Caki2 (cell line): ENCODE data around the gene SCAF11. TPM values are rescaled to one million over a fixed set of nuclear protein-coding genes. Genes with fewer than 3 reads are reported as not detected.
"Not testable (repeated sequence)": the region's sequence is repeated elsewhere in the genome, so short reads cannot be mapped to it uniquely, and the experiment has no call there.

Experiments
- DNase-seq: peaks from one replicate; pipeline ENCODE4 v3.0.0-alpha.2; 2015; ENCODE audit warnings: low read depth
- in situ Hi-C: cut with HindIII; loops from 2 replicates; pipeline ENCODE4 v1.10.0; 2016; ENCODE audit warnings: low sequenced_read_pairs, low pct_unique_long_range_greater_than_20kb, mixed read lengths
- total RNA-seq: library from RNA; depleted of rRNA; stranded (reverse); fragments of >200 nt; shearing (Covaris generic); gene quantifications from 2 replicates; pipeline ENCODE4 v1.2.3, GENCODE V29; 2014; ENCODE audit warnings: low replicate concordance; rRNA removed

Gene SCAF11
- 53.2 and 71.4 TPM in 2 replicates for total RNA-seq

- DNase-seq, result peak; percentile 100
- in situ Hi-C loops, result no loop called here
Observed at GRCh38 chr12:45990468-45991283, at the start of gene SCAF11. SCAF11 (minus strand) TSS chr12:45990574; CDS start chr12:45964167, 26,407 bp downstream.

GRCh38 chr12:46037066-46037465 lies 46.7 kb upstream of the SCAF11 start:
- DNase-seq, in situ Hi-C loops: not testable (repeated sequence)

DNA sequence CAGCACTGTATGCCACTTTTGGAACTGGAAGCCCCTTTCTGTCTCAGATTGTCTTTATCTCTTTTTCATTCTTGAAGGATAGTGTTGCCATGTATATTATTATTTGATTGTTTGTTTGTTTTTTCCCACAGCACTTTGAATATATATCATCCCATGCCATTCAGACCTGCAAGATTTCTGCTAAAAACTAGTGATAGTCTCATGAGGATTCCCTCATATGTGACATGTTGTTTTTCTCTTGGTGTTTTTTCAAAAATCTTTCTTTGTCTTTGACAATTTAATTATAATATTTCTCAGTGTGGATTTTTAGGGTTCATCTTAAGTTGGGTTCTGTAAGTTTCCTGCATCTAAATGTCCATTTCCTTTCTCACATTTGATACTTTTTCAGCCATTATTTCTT lies 36.8 kb upstream of the SCAF11 start:
- in situ Hi-C loops, result no loop called here
- no peak for DNase-seq

- DNase-seq, result no peak
- in situ Hi-C loops, result no loop called here
Observed at GRCh38 chr12:46024099-46024498, 33.7 kb upstream of the SCAF11 start.

DNA sequence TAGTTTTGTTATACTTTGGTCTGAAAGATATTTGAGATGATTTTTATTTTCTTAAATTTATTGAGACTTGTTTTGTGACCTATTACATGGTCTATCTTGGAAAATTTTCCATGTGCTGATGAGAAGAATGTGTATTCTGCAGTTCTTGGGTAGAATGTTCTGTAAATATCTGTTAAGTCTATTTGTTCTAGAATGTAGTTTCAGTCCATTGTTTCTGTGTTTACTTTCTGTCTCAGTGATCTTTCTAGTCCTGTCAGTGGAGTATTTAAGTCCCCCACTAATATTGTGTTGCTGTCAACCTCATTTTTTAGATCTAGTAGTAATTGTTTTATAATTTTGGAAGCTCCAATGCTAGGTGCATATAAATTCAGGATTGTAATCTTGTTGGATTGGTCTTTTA lies 30.4 kb upstream of the SCAF11 start:
- in situ Hi-C loops, result no loop called here
- no peak for DNase-seq

GRCh38 chr12:46018712-46019111 lies 28.3 kb upstream of the SCAF11 start:
- in situ Hi-C loops, DNase-seq: not testable (repeated sequence)

GRCh38 chr12:46017866-46018375 lies 27.5 kb upstream of the SCAF11 start:
- in situ Hi-C loops, result not testable (repeated sequence)

DNA sequence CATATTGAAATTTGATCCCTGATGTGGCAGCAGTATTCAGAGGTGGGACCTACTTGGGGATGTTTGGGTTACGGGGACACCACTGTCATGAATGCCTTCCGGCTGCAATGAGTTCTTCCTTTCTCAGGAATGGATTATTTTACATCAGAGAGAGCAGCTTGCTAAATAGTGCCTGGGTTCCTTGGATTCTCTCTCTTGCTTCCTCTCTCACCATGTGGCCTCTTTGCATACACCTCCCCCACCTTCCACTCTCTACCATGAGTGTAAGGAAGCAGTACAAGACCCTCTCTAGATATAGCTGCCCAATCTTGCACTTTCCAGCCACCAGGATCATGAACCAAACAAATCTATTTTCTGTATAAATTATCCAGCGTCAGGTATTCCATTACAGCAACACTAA lies 15.4 kb upstream of the SCAF11 start:
- no peak for DNase-seq
- in situ Hi-C loops, result no loop called here

More at GRCh38 chr12:46017866-46018375, 27.5 kb upstream of the SCAF11 start:
- not testable (repeated sequence) for DNase-seq

DNA sequence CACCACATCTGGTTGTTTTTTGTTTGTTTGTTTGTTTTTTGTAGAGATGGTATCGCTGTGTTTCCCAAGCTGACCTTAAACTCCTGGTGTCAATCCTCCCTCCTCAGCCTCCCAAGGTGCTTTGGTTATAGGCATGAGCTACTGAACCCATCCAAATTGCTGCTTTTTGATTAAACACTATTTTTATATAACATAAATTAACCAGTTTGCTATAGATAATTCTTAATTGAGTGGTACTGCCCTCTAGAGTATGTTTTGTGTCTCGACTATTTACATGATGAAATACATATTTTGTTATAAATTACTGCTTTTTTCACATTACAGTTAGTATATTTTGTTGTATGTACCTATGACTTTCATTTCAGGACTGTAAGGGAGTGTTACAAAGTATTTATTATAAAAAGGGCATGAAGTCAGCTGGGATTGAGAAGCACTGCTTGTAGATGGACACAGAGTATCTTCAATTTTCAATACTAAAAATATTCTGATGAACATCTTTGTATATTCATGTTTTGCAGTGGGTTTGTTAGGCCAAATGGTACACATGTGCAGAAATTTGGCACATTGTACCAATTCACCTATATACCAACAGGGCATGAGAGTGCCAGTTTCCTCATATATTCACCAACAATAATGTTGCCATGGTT lies 14.9 kb upstream of the SCAF11 start:
- no peak for DNase-seq
- in situ Hi-C loops, result no loop called here

GRCh38 chr12:46004715-46005114 lies 14.3 kb upstream of the SCAF11 start:
- in situ Hi-C loops, result no loop called here
- no peak for DNase-seq

DNA sequence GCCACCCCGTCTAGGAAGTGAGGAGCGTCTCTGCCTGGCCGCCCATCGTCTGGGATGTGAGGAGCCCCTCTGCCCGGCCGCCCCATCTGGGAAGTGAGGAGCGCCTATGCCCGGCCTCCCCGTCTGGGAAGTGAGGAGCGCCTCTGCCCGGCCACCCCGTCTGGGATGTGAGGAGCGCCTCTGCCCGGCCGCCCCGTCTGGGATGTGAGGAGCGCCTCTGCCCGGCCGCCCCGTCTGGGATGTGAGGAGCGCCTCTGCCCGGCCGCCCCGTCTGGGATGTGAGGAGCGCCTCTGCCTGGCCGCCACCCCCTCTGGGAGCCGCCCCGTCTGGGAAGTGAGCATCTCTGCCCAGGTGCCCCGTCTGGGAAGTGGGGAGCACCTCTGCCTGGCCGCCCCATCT lies 9.7 kb upstream of the SCAF11 start:
- in situ Hi-C loops, DNase-seq: not testable (repeated sequence)

DNA sequence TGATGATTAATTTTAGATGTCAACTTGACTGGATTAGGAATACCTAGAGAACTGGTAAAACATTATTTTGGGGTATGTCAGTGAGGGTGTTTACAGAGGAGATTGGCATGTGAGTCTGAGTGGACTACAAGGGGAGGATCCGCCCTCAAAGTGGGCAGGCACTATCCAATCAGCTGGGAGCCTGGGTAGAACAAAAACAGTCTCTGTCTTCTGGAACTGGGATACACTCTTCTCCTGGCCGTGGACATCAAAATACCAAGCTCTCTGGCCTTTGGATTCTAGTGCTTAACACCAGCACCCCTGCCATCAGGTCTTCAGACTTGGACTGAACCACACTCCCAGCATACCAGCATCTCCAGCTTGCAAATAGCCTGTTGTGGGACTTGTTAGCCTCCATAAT lies 4.4 kb upstream of the SCAF11 start:
- in situ Hi-C loops, result no loop called here

GRCh38 chr12:45991284-45992249 lies 1.2 kb upstream of the SCAF11 start:
- in situ Hi-C loops, result no loop called here
- peak; percentile 85 for DNase-seq

More for the DNA sequence above, 4.4 kb upstream of the SCAF11 start:
- no peak for DNase-seq

- DNase-seq, result peak; percentile 74
- in situ Hi-C loops, result no loop called here
Observed at GRCh38 chr12:45989721-45990467, 480 bp downstream of the SCAF11 start.

GRCh38 chr12:45989287-45989686 lies 1.1 kb downstream of the SCAF11 start:
- in situ Hi-C loops, result no loop called here
- no peak for DNase-seq

DNA sequence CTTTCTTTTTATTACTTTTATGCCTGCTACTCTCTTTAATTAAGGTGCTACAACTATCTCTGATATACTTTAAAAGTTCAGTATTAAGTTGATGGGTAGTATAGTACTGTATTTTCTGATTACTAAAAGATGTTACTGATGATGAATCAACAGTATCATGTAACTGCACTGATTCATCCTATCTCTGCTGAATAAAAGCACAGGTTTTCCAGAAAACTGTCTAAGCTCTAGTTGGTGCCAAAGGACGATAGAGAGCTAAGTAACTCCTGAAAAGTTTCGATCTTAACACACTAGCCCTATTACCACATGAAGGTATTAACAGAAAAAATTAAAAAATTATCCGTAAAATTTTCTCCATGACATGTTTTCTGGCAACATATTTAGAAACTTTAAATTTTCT lies 2.1 kb downstream of the SCAF11 start:
- in situ Hi-C loops, result no loop called here
- no peak for DNase-seq

GRCh38 chr12:45987340-45987727 lies 3.0 kb downstream of the SCAF11 start:
- in situ Hi-C loops, result no loop called here
- DNase-seq, result no peak
